Measurements from ENCODE around the gene CCDC126. TPM values are rescaled to one million over a fixed set of nuclear protein-coding genes. Genes with fewer than 3 reads are reported as not detected.

Gene CCDC126
- total RNA-seq, 1 experiment from 2014 or later, result 5.9 TPM

DNA sequence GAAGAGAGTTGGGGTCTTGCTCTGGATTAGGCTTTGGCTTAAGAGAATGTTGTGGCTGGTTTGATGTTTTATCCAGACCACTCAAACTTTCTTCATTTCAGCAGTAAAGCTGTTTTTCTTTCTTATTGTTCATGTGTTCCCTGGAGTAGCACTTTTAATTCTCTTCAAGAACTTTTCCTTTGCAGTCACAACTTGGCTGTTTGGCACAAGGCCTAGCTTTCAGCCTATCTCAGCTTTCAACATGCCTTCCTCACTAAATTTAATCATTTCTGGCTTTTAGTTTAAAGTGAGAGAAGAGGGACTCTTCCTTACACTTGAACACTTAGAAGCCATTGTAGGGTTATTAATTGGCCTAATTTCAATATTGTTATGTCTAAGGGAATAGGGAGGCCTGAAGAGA lies 18.1 kb downstream of the CCDC126 start:
- no peak overlapping the region for H3K4me3 ChIP-seq
- intact Hi-C loops (cut with micrococcal nuclease; ENCODE audit: unreplicated experiment), result no loop called here
- POLR2A ChIA-PET (ENCODE audit: unreplicated experiment), result interaction anchor here (0.6 kb wide), 1 partner anchor 1510 kb away, joined by 18 read pairs; no protein-coding TSS in a partner anchor
- no peak for TF ChIP-seq CTCF (conservative IDR thresholded peaks at IDR 0.05)
- TF ChIP-seq EZH2 (IDR thresholded peaks at IDR 0.05; ENCODE audit: low read depth), result no peak
- no peaks in the 10 kb centered on the region for H3K36me3 ChIP-seq (ENCODE audit: low read depth)
- H3K4me2 ChIP-seq, result no peak overlapping the region
- BruUV-seq (replicated peaks), result no TSS peak
- H3K9me2 ChIP-seq (ENCODE audit: insufficient read depth), result no peaks in the 10 kb centered on the region
- DNase-seq, result no peak
- no peaks in the 10 kb centered on the region for H3K4me1 ChIP-seq (replicated peaks; ENCODE audit: insufficient read depth)
- H2AFZ ChIP-seq, result no peak overlapping the region
- no peaks in the 10 kb centered on the region for H3K27me3 ChIP-seq (ENCODE audit: insufficient read depth, low read depth)
- peaks cover 9% of the 10 kb centered on the region; the same call in 1 of the 2 replicates for H3K9me3 ChIP-seq (ENCODE audit: insufficient read depth, low read depth)
- no peaks in the 10 kb centered on the region for H4K20me1 ChIP-seq (ENCODE audit: insufficient read depth)
- no peaks in the 10 kb centered on the region for H3F3A ChIP-seq (ENCODE audit: insufficient read depth, low read depth)
- CTCF ChIA-PET, result no interaction called here
- no peak overlapping the region for H3K27ac ChIP-seq
- H3K79me2 ChIP-seq (ENCODE audit: low read depth), result no peaks in the 10 kb centered on the region

DNA sequence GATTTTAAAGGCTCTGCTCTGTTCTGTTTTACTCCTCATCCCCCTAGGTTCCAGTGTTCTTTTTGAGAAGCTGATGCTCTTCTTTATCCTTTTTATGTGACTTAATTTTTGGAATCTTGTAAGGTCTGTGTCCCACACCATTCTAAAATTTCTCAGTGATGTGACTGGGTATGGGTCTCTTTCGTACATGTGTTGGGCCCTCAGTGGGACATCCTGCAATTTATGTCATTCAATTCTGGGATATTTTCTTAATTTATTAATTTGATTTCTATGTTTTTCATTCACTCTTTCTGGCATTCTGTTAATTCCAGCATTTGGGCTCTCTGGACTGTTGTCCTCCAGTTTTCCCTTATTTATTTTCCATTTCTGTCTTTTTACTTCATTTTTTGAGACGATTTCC lies 19.4 kb downstream of the CCDC126 start:
- ChIA-PET CTCF (no interaction called here), POLR2A (ENCODE audit: unreplicated experiment) (no interaction called here)
- no peaks in the 10 kb centered on the region for H4K20me1 ChIP-seq (ENCODE audit: insufficient read depth)
- peaks cover 9% of the 10 kb centered on the region; the same call in 1 of the 2 replicates for H3K9me3 ChIP-seq (ENCODE audit: insufficient read depth, low read depth)
- no peaks in the 10 kb centered on the region for H3K79me2 ChIP-seq (ENCODE audit: low read depth)
- H3F3A ChIP-seq (ENCODE audit: insufficient read depth, low read depth), result no peaks in the 10 kb centered on the region
- no peak overlapping the region for H3K4me2 ChIP-seq
- H3K9me2 ChIP-seq (ENCODE audit: insufficient read depth), result no peaks in the 10 kb centered on the region
- intact Hi-C loops (cut with micrococcal nuclease; ENCODE audit: unreplicated experiment), result no loop called here
- no peaks in the 10 kb centered on the region for H3K27me3 ChIP-seq (ENCODE audit: insufficient read depth, low read depth)
- H2AFZ ChIP-seq, result no peak overlapping the region
- H3K4me3 ChIP-seq, result no peak overlapping the region
- no peaks in the 10 kb centered on the region for H3K36me3 ChIP-seq (ENCODE audit: low read depth)
- DNase-seq, result no peak
- H3K4me1 ChIP-seq (replicated peaks; ENCODE audit: insufficient read depth), result no peaks in the 10 kb centered on the region
- no peak for TF ChIP-seq EZH2 (IDR thresholded peaks at IDR 0.05; ENCODE audit: low read depth)
- TF ChIP-seq CTCF (conservative IDR thresholded peaks at IDR 0.05), result no peak
- no TSS peak for BruUV-seq (replicated peaks)
- H3K27ac ChIP-seq, result no peak overlapping the region

DNA sequence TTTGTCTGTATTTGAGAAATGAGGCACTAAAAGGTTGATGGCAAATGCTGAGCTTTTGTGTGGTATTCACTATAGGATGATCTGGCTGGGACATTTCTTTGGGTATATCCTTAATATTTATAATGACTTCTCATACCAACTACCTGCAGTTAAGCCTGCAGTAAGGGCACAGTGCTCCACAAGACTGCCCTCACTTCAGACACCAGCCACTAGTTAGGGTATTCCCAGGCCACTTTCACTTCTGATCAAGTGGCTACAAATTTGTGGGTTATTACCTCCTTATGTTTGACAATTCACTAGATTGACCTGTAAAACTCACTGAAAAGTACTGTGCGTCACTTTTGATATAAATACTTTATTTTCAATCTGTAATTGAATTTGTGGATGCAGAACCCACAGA lies 20.3 kb downstream of the CCDC126 start:
- no peak overlapping the region for H3K4me2 ChIP-seq
- no peaks in the 10 kb centered on the region for H3K27me3 ChIP-seq (ENCODE audit: insufficient read depth, low read depth)
- no peaks in the 10 kb centered on the region for H3F3A ChIP-seq (ENCODE audit: insufficient read depth, low read depth)
- no peak overlapping the region for H3K27ac ChIP-seq
- H3K4me1 ChIP-seq (replicated peaks; ENCODE audit: insufficient read depth), result peaks cover 1% of the 10 kb centered on the region; the same call in 1 of the 2 replicates
- ChIA-PET CTCF (interaction anchor here (0.6 kb wide), 1 partner anchor 13 kb away, joined by 3 read pairs; no protein-coding TSS in a partner anchor), POLR2A (ENCODE audit: unreplicated experiment) (interaction anchor here (0.7 kb wide), 2 partner anchors 22 to 67 kb away, joined by 3 read pairs; no protein-coding TSS in a partner anchor)
- DNase-seq, result no peak
- H3K36me3 ChIP-seq (ENCODE audit: low read depth), result no peaks in the 10 kb centered on the region
- no peaks in the 10 kb centered on the region for H3K79me2 ChIP-seq (ENCODE audit: low read depth)
- H3K9me2 ChIP-seq (ENCODE audit: insufficient read depth), result no peaks in the 10 kb centered on the region
- H3K4me3 ChIP-seq, result no peak overlapping the region
- TF ChIP-seq EZH2 (IDR thresholded peaks at IDR 0.05; ENCODE audit: low read depth) (no peak), CTCF (conservative IDR thresholded peaks at IDR 0.05) (no peak)
- no TSS peak for BruUV-seq (replicated peaks)
- intact Hi-C loops (cut with micrococcal nuclease; ENCODE audit: unreplicated experiment), result no loop called here
- H2AFZ ChIP-seq, result no peak overlapping the region
- no peaks in the 10 kb centered on the region for H4K20me1 ChIP-seq (ENCODE audit: insufficient read depth)
- peaks cover 9% of the 10 kb centered on the region; the same call in 1 of the 2 replicates for H3K9me3 ChIP-seq (ENCODE audit: insufficient read depth, low read depth)

Data from PC-9 (cell line).